ENCODE measurements around the gene SEZ6L2.
"Not testable (repeated sequence)": the region's sequence is repeated elsewhere in the genome, so short reads cannot be mapped to it uniquely, and the experiment has no call there.

DNA sequence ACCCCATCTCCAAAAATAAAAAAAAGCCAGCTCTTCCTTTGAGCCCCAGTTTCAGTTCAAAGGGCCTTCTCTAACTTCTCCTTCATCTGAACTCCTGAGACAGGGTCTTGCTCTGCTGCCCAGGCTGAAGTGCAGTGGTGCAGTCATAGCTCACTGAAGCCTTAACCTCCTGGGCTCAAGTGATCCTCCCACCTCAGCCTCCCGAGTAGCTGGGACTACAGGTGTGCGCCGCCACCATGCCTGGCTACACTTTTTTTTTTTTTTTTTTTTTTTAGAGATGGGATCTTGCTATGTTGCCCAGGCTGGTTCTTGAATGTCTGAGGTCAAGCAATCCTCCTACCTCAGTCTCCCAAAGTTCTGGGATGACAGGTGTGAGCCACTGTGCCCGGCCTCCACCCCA is 66.1 kb downstream of the SEZ6L2 start:
- TF ChIP-seq, protein P1, sequence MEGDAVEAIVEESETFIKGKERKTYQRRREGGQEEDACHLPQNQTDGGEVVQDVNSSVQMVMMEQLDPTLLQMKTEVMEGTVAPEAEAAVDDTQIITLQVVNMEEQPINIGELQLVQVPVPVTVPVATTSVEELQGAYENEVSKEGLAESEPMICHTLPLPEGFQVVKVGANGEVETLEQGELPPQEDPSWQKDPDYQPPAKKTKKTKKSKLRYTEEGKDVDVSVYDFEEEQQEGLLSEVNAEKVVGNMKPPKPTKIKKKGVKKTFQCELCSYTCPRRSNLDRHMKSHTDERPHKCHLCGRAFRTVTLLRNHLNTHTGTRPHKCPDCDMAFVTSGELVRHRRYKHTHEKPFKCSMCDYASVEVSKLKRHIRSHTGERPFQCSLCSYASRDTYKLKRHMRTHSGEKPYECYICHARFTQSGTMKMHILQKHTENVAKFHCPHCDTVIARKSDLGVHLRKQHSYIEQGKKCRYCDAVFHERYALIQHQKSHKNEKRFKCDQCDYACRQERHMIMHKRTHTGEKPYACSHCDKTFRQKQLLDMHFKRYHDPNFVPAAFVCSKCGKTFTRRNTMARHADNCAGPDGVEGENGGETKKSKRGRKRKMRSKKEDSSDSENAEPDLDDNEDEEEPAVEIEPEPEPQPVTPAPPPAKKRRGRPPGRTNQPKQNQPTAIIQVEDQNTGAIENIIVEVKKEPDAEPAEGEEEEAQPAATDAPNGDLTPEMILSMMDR (conservative IDR thresholded peaks at IDR 0.05; ENCODE audit: low read depth in 2 of 2), result not testable (repeated sequence)
- not testable (repeated sequence) for TF ChIP-seq EZH2 (IDR thresholded peaks at IDR 0.05; ENCODE audit: low read depth, unreplicated experiment); POLR2AphosphoS5 (IDR thresholded peaks at IDR 0.05; ENCODE audit: low read depth)

All from GM23338 (cell line).